H1 (cell line): ENCODE results near the gene RMC1. TPM values are rescaled to one million over a fixed set of nuclear protein-coding genes. Genes with fewer than 3 reads are reported as not detected.

Experiments used
- ATF3 ChIP-seq: IDR thresholded peaks from 2 replicates; pipeline ENCODE4 v1.6.1; 2011; ENCODE audit warnings: low read depth, mild to moderate bottlenecking, low read length; ENCODE audit not compliant: insufficient read depth
- SUZ12 ChIP-seq: fragments of 200-600 bp; sonication (generic); IDR thresholded peaks from 2 replicates; pipeline ENCODE4 v1.6.1; 2012; ENCODE audit warnings: mild to moderate bottlenecking, inconsistent platforms, low read length, moderate library complexity, mixed read lengths
- TCF12 ChIP-seq: IDR thresholded peaks from 2 replicates; pipeline ENCODE4 v1.6.1; 2011; ENCODE audit warnings: low read depth, mild to moderate bottlenecking, low read length
- polyA plus RNA-seq, 7 experiments: library from polyadenylated mRNA; depleted of rRNA in 3 of 7; stranded (reverse) in 5 of 7; unstranded in 2 of 7; fragments of >200 nt in 5 of 7; fragments of 200-250 nt in 2 of 7; gene quantifications; 1 replicate in 5 of 7; 2 replicates in 1 of 7; 4 replicates in 1 of 7; pipeline versions ENCODE4 v1.2.1 to v1.2.3, GENCODE V29; 2011 to 2013; ENCODE audit warnings: missing spikeins in 2 of 7, mixed read lengths in 2 of 7
- total RNA-seq: library from RNA; stranded (reverse); fragmentation: NEBNext Ultra II Directional; extraction: Animal tissue kit (Norgen Biotek cat#: 25700); gene quantifications from 2 replicates; pipeline ENCODE4 v1.2.1, GENCODE V29; 2021

RMC1 gene
- total and polyA plus RNA-seq, 2 of the 8 experiments (the other 6 are each of a cell fraction or from before 2014, with no cell fraction given), result 16.4 to 20.1 TPM

- TF ChIP-seq TCF12 (no peak), SUZ12 (no peak), ATF3 (no peak)
- TF ChIP-seq, all 59 proteins: peak for 0
Observed at GRCh38 chr18:23479829-23480505, 23.3 kb upstream of the RMC1 start (continued).
